ENCODE results near the gene OTULIN.

OTULIN gene

DNA sequence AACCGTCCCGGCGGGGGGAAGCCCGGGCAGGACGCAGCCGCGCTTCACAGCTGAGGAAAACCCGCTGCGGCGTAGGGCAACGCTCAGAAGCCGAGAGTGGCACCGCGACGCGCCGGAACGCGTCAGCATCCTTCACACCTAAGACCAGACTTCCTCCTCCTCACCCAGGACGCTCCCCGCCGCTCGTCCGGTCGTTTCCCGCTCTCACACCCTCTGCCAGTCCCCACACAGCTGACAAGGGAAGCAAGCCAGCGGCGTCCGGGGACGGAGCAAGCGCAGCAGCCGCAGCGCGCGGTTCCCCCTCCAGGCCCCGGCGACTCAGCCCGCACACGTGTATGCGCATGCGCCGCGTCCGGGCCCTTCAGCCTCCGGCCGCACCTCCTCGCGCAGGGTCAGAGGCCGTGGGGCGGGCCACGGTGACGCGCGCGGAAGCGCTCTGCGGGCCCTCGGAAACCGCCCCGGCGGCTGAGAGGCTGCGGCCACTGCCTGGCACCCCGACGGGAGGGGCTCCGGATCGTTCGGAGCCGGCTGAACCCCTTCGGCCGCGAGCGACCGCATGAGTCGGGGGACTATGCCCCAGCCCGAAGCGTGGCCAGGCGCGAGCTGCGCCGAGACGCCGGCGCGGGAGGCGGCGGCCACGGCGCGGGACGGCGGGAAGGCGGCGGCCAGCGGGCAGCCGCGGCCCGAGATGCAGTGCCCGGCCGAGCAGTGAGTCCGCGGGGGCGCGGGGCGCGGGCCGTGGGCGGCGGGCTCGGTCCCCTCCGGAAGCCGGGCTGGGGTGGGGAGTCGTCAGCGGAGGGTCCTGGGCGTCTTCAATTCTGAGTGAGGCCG is at the start of gene OTULIN:
Gene OTULIN, plus strand, starts transcription at position 449 of the 831 bp plus-strand sequence. Its CDS starts 108 bp downstream, at position 557.
- peak; percentile 96 for DNase-seq

DNA sequence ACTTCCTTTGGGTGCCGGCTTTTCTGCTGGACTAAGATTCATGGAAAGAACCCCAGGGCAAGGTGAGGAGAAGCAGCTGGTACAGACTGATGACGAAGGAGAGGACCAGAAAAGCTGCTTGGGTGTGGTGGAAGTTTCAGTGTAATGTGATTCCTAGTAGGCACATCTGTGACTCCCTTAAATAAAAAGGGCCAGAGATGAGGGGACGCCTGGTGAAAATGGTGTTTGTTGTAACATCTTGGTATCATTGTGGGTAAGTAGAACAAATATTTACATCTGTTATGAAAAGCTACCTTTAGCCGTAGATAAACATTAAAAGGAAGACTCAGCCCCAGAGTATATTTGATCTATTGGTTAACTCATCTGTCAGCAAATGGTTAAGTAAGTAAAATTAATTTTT is 49.2 kb upstream of the OTULIN start:
- no peak for DNase-seq

DNA sequence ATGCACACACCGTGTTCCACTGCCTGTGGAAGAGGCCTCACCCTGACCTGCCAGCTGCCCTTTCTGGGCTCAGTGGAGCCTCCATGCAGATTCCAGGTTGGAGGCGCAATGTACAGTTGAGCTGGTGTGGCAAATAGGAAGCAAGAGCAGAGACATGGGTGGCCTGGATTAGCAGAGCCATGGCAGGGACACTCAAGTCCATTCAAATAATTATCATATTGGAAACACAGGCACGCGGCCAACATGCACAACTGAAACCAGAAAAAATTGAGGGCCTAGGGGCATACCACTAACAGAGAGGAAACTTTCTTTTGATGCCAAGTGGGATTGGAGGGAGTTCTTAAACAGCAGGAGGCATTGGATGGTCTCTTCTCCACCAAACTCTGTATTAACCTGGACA is 47.1 kb upstream of the OTULIN start:
- DNase-seq: no peak

DNA sequence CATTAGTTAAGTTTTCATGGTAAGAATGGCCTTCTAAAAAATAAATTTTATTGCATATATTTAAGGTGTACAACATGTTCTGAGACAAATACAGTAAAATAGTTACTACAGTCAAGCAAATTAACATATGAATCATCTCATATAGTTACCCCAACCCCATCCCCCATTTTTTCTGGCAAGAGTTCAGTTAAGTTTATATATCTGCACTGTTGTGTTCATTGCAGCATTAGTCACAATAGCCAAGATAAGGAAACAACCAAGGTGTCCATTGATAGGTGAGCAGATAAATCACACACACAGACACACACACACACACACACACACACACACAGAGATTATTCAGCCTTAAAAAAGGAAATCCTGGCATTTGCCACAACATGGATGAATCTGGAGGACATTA is 37.2 kb upstream of the OTULIN start:
- DNase-seq: no peak

DNA sequence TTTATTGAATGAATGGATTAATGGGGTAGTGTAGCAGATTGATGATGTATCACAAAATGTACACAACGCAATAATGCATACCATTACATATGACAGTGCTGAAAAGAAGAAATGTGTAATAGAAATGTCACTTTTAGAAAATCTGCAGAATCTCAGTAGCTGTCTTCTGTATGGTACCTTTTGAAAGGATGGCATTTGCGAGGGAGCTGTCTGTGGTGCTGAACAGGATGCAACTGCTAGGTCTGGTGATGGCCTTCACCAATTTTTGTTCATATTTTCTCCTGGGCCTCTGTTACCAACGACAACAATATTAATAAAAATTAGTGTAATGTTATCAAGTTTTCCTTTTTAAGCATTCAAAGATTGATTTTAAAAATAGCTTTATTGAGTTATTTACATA is 36.2 kb upstream of the OTULIN start:
- DNase-seq: peak; percentile 19

DNA sequence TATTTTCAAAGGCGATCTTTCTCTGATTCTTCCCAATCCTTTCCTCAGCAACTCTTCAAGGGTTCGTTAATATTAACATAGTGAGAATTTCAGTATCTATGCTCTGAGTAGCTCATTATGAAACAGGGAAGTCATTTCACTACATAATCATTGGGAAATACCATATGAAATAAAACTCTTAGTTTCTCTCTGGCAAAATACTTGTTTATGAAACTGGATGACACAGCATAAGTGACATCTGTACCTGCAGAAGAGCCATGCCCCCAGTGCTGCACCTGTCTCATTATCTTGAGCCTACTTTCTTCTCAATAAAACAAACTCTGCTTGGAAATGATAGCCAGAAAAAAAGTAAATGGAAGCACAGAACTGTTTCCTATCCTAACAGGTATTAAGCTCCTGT is 33.8 kb upstream of the OTULIN start:
- peak; percentile 61 for DNase-seq

DNA sequence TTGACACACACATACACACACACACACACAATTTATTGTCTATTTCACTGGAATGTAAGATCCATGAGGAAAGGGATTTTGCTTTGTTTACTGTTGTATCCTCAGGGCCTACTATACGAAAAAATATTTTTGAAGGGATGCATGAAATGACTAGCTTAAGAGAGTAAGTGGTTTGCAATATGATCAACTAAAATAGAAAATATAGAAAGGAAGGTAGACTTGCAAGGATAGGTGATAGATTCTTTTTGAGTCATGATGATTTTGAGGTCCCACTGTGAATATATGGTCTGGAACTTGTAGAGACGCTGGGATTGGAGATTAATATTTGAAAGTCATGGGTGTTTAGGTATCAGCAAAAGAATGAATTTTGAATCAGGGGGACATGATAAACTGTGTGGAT is 28.9 kb upstream of the OTULIN start:
- DNase-seq: no peak

DNA sequence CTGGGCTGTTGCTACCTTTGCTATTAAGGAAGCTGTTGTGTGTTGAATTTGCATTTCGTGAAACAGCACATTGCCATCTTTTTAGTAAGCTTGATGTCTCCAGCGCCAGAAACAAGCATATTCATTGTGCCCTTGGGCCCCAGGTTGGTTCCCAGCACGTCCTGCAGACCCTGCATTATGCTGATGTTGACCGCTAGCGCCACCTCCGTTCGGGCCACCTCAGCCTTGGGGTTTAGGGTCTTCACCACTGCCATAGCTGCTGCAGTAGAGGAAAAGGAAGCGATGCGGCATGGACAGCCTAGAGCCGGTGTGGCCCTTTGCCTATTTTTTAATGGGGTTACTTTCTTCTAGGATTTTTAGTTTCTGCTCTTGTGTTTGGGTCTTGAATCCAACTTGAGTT is 23.8 kb upstream of the OTULIN start:
- no peak for DNase-seq

DNA sequence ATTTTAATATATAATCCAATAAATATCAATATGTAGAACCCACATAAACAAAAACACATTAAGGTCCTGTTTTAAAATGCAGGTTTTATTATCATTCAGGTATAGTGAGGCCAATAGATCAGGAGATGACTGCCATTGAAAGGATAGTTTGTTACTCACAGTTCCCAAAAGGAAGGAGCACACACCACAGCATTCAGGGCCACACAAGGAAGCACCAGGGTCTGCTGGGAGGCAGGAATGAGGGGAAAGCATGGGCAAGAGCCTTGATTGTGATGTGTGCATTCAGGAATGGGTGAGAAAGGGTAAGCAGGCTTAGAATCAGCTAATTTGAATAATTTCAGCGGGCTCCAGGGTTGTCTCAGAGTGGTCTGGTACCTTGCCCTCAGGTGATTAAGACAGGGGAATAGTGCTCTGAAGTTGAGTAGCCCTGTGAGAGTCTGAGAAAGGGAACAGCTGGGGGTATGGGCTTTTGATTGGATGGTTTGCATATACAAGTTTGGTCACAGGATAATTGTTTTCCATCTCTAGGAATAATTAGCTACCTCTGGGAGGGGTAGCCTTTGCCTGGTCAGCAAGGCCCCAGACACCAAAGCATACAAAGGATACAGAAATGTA is 19.8 kb upstream of the OTULIN start:
- no peak for DNase-seq

DNA sequence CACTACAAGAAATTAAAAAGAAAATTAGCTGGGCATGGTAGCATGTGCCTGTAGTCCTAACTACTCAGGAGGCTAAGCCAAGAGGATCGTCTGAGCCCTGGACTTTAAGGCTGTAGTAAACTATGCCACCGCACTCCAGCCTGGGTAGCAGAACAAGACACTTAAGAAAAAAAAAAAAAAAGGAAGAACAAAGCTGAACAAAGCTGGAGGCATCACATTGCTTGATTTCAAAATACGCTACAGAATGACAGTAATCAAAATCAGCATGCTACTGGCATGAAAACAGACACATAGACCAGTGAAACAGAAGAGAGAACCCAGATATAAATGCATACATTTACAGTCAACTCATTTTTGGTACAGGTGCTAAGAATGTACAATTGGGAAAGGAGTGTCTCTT is 14.5 kb upstream of the OTULIN start:
- DNase-seq: peak; percentile 55

DNA sequence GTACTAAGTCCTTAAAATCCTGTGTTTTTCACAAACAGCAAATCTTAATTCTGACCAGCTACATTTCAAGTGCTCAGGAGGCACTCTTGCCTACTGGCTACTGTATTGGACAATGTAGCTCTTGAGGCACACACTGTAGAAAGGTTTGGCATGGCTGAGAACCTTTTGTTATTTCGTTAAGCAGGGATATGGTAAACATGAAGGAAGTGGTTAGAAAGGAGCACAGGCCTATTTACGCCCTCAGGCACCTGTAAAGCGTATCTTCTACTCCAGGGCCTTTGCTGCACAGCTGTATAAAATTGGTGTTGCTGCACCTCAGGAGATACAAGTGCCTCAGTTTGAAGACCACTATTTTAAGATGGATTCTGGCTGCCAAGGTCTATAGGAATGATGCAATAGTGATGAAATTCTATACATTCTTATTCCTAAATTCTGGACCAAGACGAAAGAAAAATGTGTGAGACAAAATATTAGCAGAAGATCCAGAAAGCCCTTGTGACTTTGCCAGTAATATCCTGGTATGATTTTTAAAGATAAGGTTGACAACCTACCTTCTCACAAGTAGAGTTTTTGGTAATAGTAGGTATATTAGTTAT is 9.3 kb upstream of the OTULIN start:
- DNase-seq: no peak

DNA sequence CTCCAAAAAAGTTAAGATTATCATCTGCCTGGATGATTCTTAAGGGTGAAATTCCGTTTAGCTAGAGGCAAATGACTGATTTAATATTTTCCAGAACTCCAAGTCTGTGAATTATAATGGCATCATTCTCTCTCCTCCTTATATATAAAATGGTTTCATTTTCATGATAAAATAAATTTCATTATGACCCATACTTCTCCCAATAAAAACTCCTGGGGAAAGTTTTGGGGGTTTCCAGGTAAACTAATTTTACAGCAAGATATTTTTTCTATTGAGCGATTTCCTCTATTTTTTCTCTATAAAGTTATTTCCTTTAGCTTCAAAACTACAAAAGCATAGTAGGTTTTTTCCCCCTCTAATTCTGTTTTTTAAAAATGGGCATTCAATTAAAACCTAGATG is 7.6 kb upstream of the OTULIN start:
- peak; percentile 16 for DNase-seq

DNA sequence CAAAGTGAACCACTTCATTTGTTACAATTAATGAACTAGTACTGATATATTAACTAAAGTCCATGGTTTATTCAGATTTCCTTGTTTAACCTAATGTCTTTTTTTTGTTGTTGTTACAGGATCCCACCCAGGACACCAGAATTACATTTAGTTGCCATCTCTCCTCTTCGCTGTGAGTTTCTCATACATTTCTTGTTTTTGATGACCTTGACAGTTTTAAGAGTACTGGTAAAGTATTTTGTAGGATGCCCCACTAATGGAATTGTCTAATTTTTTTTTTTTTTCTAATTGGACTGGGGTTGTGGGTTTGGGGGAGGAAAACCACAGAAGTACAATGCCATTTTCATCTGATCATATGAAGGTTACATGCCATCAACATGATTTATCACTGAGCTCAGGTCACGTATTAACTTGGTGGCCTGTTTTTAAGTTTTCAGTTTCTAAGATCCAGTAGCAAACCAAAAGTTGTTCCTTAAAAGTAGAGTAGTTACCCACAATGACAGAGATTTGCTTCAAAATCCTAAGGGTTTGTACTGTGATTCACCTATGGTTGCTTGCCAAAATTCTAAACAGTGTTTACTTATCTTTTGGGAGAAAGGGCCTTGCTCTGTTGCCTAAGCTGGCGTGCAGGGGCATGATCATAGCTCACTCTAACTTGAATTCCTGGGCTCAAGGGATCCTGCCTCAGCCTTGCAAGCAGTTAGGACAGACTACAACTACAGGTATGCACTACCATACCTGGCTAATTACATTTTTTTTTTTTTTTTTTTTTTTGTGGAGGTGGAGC is 4.5 kb upstream of the OTULIN start:
- no peak for DNase-seq

DNA sequence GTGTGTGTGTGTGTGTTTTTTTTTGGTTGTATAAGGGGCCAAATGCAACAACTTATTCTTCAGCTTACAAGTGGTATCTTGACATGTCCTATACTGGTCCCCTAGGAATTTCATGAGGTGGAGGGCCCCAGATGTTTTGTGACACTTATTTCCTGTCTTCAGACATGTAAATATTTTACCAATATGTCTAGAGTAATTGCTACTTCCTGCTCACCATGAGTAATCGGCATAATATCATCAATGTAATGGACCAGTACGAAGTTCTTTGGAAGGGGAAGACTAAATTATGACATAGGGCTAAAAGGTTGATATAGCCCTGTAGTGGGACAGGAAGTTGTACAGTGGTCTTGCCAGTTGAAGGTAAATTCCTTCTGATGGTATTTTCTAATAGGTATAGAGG is 3.7 kb upstream of the OTULIN start:
- no peak for DNase-seq

DNA sequence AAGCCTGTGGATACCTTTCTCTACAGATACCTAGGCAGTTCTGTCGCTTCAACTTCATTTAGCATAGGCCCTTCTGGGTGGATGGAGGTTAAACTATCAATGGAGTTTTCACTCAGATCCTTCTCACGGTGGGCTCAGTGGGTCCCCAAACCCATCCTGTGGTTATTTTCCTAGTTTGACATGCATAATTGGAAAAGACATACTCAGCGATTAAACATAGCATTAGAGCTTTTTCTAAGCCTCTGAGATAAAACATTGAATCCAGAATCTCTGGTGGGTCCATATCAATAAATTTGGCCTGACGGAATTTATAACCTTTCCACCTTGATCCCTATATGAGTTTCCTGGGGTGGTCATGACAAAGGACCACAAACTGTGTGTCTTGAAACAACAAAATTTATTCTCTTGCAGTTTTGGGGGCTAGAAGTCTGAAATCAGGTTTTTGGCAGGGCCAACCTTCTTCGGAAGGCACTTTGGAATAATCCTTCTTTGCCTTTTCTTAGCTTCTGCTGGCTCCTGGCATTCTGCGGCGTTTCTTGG is 1.7 kb upstream of the OTULIN start:
- DNase-seq: no peak

DNA sequence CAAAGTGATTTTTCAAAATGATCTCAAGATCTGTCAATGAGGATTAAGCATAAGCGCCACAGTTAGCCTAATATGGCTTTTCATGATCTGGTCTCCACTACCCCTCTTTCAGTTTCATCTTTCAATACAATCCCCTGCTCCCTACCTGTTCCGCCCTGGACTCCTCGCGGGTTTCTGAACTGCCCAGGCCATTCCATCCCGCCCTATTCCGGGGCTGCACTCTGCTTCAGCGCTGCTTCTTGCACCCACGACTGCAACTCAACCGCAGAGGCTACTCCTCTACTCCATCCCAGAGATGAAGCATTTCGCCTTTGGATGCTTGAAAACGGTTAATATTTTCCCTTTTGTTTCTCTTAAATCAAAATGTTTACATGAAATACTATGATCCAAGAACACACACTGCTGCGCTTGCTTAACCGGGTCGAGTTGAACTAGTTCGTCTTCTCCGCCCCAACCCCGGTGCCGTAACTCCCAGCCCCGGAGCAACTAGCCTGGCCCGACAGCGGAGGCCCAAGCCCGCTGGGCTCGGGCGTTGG is 716 bp upstream of the OTULIN start:
- DNase-seq: peak; percentile 35

DNA sequence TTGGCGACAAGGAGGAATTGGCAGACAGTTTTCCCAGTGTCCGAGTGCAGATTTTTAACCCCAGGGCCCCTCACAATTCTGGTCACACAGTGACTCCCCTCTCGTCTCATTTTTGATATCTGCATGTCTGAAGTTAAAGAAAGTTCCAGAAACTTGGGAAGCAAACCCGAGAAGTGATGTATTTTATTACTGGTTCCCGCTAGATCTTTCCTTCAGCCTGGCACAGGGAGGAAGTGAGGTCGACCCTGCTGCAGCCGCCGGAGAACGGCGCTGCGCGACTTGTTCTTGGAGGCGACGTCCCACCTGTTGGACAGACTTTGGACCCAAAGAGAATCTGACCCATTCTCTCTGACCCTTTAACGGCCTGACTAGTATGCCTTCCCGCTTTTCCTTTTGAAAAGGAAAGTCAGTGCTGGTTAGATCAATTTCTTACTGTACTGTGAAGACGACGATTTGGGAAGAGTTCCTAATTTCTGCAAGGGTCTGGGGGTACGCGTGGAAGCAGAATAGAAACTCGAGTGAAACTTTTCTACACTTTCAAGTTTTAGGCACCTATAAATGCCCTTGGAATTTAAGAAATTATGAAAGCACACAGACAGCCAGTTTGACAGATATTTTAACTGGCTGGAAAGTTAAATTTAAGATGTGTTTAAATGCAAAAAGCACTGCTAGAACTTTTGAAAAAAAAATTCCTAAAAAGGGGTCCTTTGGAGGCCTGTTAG is 744 bp downstream of the OTULIN start:
- DNase-seq: peak; percentile 33

DNA sequence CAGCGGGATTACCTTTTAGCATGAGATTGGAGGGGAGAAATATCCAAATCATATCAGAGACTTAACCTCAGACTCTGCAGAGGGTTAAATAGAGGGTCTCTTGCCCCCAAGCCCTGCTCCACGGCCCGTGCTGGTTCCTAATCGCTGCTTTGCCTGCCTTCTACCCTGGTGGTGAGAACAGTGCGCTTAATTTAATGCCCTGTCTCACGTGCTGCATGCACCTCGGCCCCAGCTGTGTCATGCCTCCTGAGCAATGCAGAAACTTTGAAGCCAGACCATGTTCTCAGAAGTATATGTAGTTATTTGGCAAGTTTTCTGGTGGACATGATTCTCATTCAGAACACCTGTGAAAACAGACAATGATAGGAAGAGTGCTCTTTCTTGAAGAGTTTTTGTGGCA is 1.4 kb downstream of the OTULIN start:
- peak; percentile 19 for DNase-seq

DNA sequence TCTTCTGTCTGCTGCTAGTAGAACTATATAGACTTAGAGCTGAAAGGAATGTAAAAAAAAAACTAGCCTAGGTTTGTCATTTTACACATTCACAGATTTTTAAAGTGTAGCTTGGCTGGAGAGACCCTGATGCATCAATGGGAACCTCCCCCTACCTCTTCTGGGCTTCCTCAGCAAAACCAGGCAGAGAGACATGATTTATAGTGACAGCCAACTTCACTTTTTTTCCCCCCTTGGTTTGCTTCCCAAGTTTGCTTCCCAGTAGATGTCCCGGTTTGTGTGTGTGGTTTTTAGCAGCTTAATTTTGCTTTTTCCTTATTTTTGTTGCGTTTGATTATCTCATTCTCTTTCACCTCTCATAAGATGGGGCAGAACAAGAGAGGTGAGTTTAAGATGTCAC is 1.8 kb downstream of the OTULIN start:
- DNase-seq: no peak

DNA sequence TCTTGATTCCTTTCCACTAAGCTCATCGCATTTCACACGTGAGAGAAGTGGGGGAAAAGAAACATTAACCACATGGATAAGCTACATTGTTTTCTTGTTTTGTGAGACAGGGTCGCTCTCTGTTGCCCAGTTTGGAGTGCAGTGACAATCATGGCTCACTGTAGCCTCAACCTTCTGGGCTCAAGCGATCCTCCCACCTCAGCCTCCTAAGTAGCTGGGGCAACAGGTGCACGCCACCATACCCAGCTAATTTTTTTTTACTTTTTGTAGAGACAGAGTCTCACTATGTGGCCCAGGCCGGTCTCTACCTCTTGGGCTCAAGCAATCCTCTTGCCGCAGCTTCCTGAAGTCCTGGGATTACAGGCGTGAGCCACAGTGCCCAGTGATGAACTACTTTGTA is 2.8 kb downstream of the OTULIN start:
- no peak for DNase-seq

DNA sequence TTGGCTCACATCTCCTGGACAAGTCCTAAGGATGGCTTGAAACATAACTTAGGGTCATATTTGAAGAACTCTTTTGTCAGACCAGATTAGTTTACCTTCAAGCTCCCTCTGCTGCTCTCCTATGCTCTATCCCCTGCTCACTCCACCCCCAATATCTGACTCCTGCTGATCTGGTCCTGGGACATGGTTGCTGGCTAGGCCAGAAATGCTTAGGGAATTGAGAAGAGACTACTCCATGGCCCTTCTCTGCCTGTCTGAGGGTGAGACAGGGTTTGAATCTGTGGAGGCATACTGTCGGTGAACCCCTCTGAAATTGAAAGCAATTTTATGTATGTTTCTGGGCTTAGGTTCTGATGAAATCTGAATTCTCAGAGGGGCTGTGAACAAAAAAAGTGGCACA is 3.3 kb downstream of the OTULIN start:
- DNase-seq: no peak

DNA sequence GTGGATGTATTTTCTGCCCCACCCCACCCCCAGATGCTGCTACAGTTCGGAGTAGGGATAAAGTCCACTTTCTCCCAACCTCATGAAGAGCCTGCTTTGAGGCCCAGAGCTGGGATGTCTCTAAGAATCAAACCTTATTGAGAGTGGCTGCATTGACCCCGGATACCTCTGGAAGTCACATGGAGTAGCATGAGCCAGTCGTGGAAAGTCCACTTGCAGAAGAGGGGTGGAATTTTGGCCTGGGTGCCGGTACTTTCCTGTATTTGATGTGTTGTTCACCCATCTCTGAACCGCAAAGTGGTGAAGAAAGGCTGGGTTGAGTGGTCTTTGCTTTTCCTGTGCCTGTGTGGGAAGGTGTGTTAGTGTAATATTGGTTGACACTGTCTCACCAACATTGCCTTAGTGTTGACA is 3.7 kb downstream of the OTULIN start:
- DNase-seq: no peak
